CD4-positive, alpha-beta T cell treated with Interferon alpha-2 for 1 hour (primary cell): ENCODE data around the gene PIP5K1B.

Source experiments
- DNase-seq, 2 donors: peaks; one replicate each; pipeline ENCODE4 v3.0.0-alpha.2; 2020 to 2022

Gene PIP5K1B

GRCh38 chr9:68777070-68777763 is 72.2 kb downstream of the PIP5K1B start:
- no peak for DNase-seq

DNA sequence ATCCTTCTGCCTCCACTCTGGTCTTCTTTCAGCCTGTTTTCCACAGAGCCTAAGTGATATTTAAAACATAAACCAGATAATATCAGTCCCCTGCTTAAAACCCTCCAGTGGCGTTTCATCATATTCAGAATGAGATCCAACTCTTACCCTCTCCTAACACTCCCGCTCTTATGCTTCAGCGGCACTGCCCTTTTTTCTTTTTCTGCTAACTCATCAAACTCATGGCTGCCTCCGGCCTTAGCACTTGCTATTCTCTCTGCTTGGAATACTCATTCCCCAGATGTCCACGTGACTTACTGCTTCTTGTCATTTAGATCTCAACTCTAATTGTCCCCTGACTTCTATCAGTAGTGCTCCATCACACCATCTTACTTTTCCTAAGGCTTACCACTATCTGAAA is 73.6 kb downstream of the PIP5K1B start:
- no peak for DNase-seq

GRCh38 chr9:68779558-68780379 is 74.7 kb downstream of the PIP5K1B start:
- DNase-seq = peak; percentile 94 to 95

DNA sequence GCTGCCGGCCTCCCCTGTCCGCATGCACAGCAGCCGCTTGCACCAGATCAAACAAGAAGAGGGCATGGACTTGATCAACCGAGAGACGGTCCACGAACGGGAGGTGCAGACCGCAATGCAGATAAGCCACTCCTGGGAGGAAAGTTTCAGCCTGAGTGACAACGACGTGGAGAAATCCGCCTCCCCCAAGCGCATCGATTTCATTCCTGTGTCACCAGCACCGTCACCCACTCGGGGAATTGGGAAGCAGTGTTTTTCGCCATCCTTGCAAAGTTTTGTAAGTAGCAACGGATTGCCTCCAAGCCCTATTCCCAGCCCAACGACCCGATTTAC is 75.3 kb downstream of the PIP5K1B start:
- no peak for DNase-seq

- peak in 1 of 2 donors; percentile 7 for DNase-seq
Measured at GRCh38 chr9:68780720-68781119, 75.7 kb downstream of the PIP5K1B start.

DNA sequence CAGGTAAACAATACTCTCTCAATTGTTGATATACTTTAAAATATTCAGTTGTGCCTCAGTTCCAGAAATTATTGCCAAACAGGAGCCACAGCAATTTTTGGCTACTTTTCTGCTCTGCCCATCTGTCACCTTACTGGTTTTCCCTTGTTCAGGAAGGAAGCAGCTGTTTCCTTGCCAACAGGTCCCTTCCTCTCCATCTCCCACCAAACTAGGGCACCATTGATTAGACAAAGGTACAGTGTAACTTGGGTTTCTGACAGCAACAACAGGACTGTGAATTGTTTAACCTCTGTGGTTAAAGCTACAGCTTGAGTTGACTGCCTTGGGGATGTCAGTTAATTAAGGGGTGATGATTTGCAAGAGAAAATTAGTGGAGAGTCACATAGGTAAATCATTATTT is 76.9 kb downstream of the PIP5K1B start:
- no peak for DNase-seq

DNA sequence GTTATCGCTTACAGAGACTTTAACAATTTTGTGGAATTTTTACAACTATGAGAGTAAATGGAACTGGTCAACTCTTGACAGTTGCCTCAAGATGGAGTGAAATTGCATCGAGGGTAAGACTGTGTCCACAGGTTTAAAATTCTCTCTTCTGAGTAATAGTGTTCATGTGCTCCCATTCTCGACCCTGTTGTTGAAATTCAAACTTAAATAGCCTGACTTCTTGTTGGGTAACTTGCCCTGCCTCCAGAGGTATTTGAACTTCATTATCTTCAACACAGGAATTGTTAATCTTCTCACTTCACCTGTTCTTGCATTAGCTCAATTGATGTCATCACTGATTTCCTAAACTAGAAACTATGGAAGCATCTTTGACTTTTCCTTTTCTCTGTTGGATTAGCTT is 77.5 kb downstream of the PIP5K1B start:
- no peak for DNase-seq

DNA sequence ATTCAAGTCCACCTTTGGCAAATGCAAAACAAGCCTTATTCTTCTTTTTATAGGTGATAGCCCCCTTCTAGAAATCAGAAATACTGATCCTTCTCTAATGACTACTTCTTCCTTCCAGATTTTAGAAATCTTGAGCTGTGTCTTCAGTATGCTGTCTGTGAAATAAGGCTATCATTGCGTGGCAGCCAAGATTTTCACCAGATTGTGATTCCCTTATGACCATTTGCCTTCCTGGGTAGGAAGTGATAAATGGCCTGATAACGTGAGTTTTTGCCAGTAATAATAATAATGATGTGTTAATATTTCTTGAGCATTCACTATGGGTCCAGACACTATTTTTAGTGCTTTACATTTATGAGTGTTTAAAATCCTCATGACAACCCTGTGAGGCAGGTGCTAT is 80.9 kb downstream of the PIP5K1B start:
- DNase-seq = no peak

- no peak for DNase-seq
Measured at GRCh38 chr9:68791169-68791568, 86.1 kb downstream of the PIP5K1B start.

DNA sequence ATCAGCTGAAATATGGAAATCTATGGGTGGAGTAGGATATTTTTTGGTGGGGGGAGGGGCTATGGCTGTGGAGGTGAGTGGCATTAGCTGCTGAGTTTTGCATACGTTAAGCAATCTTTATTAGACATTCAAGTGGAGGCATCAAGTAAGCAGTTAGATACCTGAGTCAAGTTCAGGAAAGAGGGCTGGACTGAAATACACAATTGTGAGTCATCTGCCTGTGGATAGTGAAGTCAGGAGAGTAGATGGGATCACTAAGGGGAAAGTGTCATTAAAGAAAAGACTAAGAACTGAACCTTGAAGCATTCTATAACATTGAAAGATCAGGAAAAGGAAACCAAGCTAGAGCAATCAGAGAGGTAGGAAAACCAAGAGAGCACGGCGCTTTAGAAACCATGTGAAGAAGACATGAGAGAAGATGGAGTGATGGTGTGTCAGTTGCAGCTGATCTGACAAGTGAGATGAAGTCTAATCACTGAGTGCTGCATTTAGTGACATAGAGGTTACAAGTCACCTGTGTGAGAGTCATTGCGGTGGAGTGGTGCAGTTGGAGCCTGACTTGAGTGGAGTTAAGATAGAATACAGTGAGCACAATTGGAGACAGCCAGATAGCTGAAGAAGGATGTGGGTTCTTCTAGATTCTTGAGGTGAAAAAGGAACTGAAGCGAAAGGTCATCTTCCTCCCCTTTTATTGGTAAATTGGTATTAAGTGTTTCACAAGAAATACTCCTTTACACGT is 88.7 kb downstream of the PIP5K1B start:
- DNase-seq = no peak

DNA sequence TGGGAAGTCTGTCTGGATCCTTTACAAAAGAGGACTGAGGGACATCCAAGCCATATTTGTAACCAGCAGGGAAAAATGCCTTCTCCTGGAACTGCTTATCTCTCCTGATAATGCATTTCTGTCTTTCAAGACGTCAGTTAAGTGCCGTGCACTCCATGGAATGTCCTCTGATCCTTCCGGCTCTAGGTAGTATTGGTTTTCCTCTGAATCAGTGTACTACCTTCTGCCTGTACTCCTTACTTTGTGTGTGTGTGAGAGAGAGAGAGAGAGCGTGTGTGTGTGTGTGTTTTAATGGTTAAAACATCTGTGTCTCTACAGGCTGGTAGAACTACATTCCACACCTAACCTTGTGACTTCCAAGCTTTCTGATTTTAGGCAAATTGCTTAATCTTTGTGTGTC is 89.9 kb downstream of the PIP5K1B start:
- DNase-seq = no peak

GRCh38 chr9:68795411-68795810 is 90.4 kb downstream of the PIP5K1B start:
- no peak for DNase-seq

- no peak for DNase-seq
Measured at GRCh38 chr9:68797116-68797515, 92.1 kb downstream of the PIP5K1B start.

- no peak for DNase-seq
Measured at GRCh38 chr9:68798423-68798822, 93.4 kb downstream of the PIP5K1B start.

DNA sequence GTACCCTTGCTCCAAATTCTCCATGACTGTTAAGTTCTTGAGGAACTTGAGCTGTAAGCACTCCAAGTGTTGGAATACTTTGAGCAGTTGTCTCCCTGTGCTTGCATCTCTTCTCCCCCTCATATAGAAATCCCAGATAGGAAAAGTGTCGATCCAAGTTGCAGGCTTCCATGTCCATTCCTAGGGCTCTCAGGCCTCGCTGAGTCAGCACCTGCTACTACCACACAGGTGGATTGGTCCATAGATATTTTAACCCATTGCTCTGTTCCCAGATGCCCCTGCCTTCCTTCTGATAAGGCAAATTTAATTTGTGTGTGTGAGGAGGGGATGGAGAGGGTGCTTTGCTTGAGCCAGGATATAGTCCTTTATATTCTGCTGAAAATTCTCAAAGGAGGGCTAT is 95.8 kb downstream of the PIP5K1B start:
- no peak for DNase-seq

- no peak for DNase-seq
Measured at GRCh38 chr9:68802525-68803015, 97.5 kb downstream of the PIP5K1B start.

GRCh38 chr9:68804911-68805889 is 100.2 kb downstream of the PIP5K1B start:
- DNase-seq = no peak

DNA sequence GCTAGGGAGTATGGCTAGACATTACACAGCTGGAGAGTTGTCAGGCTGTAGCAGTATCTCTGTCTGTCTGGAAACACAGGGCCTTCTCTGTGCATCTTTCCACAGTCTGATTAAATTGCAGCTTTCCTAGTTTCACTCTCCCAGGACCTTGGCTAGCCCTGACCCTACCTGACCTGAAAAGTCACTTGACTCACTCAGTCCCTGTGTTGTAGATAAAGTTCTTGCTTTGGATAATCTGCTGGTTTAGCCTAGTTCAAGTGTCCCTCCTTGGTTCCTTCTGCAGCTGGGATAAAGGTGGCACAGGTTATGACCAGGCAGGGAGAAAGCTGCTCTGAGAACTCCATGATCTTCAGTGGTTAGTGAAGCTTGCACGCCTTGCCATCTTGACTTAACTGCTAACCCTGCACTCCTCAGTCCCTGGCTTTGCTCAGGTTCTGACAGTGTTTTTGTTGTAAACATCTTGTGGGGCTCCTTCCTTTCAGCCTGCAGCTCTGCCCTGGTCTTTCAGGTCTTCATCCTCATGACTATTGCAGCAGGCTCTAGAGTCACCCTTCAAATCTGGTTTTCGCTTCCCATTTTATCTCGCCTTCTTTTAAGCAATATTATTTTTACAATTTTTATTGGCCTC is 101.0 kb downstream of the PIP5K1B start:
- DNase-seq = no peak

GRCh38 chr9:68808338-68808890 is 103.4 kb downstream of the PIP5K1B start:
- DNase-seq = no peak

DNA sequence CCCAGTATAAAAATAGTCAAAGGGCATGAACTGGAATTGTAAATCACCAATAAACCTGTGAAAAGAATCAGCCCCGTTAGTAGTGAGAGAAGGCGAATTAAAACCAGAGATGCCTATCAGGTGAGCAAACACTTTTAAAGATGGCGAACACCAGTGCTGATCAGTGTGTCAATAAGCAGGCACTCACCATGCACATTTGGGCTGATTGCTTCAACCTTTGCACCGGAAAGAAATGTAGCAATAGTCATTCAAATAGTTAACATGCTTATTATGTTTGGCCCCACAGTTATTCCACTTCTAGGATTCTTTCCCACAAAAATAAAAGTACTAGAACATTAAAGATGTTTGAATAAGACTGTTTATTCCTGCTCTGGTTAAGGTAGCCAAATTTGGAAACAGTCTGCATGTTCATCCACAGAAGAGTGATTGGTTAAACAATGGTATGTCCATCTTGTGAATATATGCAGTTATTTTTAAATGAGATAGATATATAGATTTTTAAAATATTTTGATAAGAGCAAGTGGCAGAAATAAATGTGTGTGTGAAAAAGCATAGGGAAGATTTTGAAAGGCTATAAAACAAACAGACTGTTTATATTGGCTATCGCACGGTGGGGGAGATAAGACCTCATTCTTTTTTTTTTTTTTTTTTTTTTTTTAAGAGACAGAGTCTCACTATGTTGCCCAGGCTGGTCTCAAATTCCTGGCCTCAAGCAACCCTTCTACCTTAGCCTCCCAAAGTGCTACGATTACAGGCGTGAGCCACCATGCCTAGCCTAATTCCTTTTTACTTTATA is 112.2 kb downstream of the PIP5K1B start:
- DNase-seq = no peak

- no peak for DNase-seq
Measured at GRCh38 chr9:68819065-68819464, 114.0 kb downstream of the PIP5K1B start.
